ENCODE data around the gene CTNNA3. TPM values are rescaled to one million over a fixed set of nuclear protein-coding genes. Genes with fewer than 3 reads are reported as not detected.

Gene CTNNA3
- total RNA-seq, 4 donors from 2014 or later = 0.47 to 3.3 (median 0.80) TPM; not detected in 1

GRCh38 chr10:66167816-66168215 is 1528.2 kb downstream of the CTNNA3 start:
- DNase-seq = no peak
- no peak overlapping the region for H3K4me3 ChIP-seq
- H3K27ac ChIP-seq = no peak overlapping the region
- no peaks in the 10 kb centered on the region for H3K27me3 ChIP-seq
- H3K4me1 ChIP-seq = no peaks in the 10 kb centered on the region
- no peak for TF ChIP-seq CTCF (IDR thresholded peaks at IDR 0.05)
- TF ChIP-seq POLR2A (IDR thresholded peaks at IDR 0.05) = no peak
- H3K9me3 ChIP-seq = no peaks in the 10 kb centered on the region
- H3K36me3 ChIP-seq = no peaks in the 10 kb centered on the region

GRCh38 chr10:66162560-66163143 is 1533.3 kb downstream of the CTNNA3 start:
- H3K27ac ChIP-seq = no peak overlapping the region
- no peaks in the 10 kb centered on the region for H3K9me3 ChIP-seq
- no peak overlapping the region for H3K4me3 ChIP-seq
- no peak for TF ChIP-seq POLR2A (IDR thresholded peaks at IDR 0.05)
- no peak for TF ChIP-seq CTCF (IDR thresholded peaks at IDR 0.05)
- DNase-seq = no peak
- H3K36me3 ChIP-seq = no peaks in the 10 kb centered on the region
- no peaks in the 10 kb centered on the region for H3K27me3 ChIP-seq
- H3K4me1 ChIP-seq = no peaks in the 10 kb centered on the region

- Histone ChIP-seq H3K9me3 (no peaks in the 10 kb centered on the region), H3K27ac (no peak overlapping the region), H3K36me3 (no peaks in the 10 kb centered on the region), H3K27me3 (no peaks in the 10 kb centered on the region), H3K4me3 (no peak overlapping the region), H3K4me1 (no peaks in the 10 kb centered on the region)
- DNase-seq = no peak
- TF ChIP-seq CTCF (IDR thresholded peaks at IDR 0.05) = no peak
- TF ChIP-seq POLR2A (IDR thresholded peaks at IDR 0.05) = no peak
Measured at GRCh38 chr10:66151346-66151745, 1544.6 kb downstream of the CTNNA3 start.

GRCh38 chr10:66148312-66148711 is 1547.7 kb downstream of the CTNNA3 start:
- no peak for DNase-seq
- Histone ChIP-seq H3K36me3 (no peaks in the 10 kb centered on the region), H3K9me3 (no peaks in the 10 kb centered on the region), H3K4me3 (no peak overlapping the region), H3K4me1 (no peaks in the 10 kb centered on the region), H3K27me3 (no peaks in the 10 kb centered on the region), H3K27ac (no peak overlapping the region)
- no peak for TF ChIP-seq CTCF (IDR thresholded peaks at IDR 0.05)
- TF ChIP-seq POLR2A (IDR thresholded peaks at IDR 0.05) = no peak

- no peak for DNase-seq
- no peaks in the 10 kb centered on the region for H3K36me3 ChIP-seq
- H3K4me1 ChIP-seq = no peaks in the 10 kb centered on the region
- no peaks in the 10 kb centered on the region for H3K27me3 ChIP-seq
- no peaks in the 10 kb centered on the region for H3K9me3 ChIP-seq
- no peak overlapping the region for H3K4me3 ChIP-seq
- TF ChIP-seq POLR2A (IDR thresholded peaks at IDR 0.05) (no peak), CTCF (IDR thresholded peaks at IDR 0.05) (no peak)
- no peak overlapping the region for H3K27ac ChIP-seq
Measured at GRCh38 chr10:66144016-66144415, 1552.0 kb downstream of the CTNNA3 start.

GRCh38 chr10:66102756-66103155 is 1593.2 kb downstream of the CTNNA3 start:
- H3K4me1 ChIP-seq = no peaks in the 10 kb centered on the region
- no peak overlapping the region for H3K4me3 ChIP-seq
- no peaks in the 10 kb centered on the region for H3K36me3 ChIP-seq
- no peak for TF ChIP-seq POLR2A (IDR thresholded peaks at IDR 0.05)
- no peak for TF ChIP-seq CTCF (IDR thresholded peaks at IDR 0.05)
- no peak for DNase-seq
- no peaks in the 10 kb centered on the region for H3K27me3 ChIP-seq
- H3K27ac ChIP-seq = no peak overlapping the region
- no peaks in the 10 kb centered on the region for H3K9me3 ChIP-seq
